A204.1 (cell line): ENCODE measurements around the gene COG2.
"Not testable (repeated sequence)": the region's sequence is repeated elsewhere in the genome, so short reads cannot be mapped to it uniquely, and the experiment has no call there.

Experiments used
- FAIRE-seq: peaks from 2 replicates; lab custom pipeline; 2012; peaks lifted over from hg19 to GRCh38; lab: Jason Lieb, UNC

COG2 gene, protein sequence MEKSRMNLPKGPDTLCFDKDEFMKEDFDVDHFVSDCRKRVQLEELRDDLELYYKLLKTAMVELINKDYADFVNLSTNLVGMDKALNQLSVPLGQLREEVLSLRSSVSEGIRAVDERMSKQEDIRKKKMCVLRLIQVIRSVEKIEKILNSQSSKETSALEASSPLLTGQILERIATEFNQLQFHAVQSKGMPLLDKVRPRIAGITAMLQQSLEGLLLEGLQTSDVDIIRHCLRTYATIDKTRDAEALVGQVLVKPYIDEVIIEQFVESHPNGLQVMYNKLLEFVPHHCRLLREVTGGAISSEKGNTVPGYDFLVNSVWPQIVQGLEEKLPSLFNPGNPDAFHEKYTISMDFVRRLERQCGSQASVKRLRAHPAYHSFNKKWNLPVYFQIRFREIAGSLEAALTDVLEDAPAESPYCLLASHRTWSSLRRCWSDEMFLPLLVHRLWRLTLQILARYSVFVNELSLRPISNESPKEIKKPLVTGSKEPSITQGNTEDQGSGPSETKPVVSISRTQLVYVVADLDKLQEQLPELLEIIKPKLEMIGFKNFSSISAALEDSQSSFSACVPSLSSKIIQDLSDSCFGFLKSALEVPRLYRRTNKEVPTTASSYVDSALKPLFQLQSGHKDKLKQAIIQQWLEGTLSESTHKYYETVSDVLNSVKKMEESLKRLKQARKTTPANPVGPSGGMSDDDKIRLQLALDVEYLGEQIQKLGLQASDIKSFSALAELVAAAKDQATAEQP

DNA sequence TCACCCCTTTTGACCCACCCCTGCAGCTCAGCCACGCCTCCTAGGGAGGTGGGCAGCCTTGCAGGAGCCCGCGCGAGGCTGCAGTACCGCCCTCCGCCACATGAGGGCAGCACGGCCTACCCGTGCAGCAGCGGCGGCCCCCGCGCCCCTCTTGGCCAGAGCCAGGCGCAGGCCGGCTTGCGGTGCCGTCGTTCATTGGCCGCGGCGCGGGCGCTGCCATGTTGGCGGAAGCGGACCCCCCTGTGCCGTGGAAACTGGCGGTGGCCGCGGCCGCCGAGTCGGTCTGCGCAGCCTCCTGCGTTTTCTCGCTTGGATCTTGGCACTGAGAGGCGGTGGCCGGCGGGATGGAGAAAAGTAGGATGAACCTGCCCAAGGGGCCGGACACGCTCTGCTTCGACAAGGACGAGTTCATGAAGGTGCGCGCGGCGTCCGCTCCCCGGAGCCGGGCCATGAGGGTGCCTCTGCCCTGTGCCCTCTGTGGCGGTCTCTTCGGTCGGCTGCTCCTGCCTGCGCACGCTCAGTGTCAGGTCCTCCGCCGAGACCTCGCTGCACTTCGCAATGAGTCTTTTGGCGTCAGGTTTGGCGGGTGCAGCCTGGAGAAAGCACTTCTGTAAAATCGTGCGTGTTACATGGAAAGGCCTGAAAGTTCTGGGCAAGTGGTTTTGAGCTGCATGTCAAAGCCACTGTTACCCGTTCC lies at the start of gene COG2:
TSS of gene COG2 (plus strand) at position 219 of the 697 bp plus-strand sequence. CDS start at position 345, 126 bp downstream.
- FAIRE-seq: no peak

DNA sequence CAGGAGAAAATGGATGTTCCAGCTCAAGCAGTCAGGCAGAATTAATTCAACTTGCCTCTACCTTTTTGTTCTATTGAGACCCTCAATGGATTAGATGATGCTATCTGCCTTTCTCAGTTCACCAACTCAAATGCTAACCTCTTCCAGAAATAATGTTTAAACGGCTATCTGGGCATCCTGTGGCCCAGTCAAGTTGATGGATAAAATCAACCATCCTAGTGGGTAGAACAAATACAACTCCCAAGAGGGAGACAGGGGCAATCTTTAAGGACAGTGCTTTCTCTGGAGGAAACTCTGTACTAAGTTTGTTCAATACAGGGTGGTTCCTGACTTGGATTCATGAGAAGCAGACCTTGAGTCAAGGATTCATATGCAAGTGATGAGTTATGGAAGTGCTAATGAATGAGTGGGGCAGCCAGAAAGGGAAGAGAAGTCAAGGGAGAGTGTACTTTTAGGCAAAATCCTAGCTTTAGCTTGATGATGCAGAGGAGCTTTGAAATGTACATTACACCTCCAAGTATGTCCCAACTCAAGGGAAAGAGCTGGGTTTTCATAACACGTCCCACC lies 49.4 kb upstream of the COG2 start:
- no peak for FAIRE-seq

DNA sequence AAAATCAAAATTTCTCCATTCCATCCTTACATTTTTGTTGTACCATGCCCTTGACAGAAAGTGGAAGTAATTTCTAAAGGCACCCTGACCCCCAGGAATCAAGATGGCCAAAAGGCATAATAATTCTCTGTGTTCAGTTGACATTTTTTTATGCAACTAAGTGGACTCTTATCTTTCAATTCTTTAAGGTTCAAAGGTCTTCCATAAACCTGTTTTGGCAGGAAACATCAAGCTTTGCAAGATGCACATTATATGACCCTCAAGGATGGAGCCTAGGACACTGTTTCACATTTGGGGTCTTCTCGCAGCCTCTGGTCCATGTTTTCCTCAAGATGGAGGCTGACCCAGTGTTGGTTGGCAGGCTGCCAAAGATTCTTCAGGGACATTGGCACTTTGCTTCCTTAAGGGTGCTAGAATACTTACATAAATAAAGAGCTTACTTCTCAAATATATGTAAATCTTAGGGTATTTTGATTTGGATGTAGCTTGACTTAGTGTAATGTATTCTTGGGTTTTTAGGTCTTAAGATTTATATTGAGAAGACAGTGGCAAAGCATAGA lies 48.0 kb upstream of the COG2 start:
- FAIRE-seq: no peak

DNA sequence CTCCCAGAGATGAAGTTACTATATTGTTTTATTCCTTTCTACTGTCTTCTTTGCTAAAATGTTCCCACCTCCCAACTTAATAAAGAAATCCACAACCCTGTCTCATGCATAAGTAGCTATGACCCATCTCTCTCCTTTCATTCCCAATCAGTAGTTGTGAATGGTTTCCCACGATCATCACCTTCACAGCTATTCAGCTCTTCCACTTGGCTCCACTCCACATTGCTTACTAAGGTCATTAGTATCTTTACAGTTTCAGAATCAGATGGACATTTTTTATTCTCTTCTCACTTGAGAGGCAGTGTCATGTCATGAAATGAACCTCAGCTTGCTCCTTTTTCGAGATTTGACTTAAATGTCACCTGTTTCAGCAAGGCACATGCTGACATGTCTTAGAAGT lies 47.1 kb upstream of the COG2 start:
- FAIRE-seq: no peak

DNA sequence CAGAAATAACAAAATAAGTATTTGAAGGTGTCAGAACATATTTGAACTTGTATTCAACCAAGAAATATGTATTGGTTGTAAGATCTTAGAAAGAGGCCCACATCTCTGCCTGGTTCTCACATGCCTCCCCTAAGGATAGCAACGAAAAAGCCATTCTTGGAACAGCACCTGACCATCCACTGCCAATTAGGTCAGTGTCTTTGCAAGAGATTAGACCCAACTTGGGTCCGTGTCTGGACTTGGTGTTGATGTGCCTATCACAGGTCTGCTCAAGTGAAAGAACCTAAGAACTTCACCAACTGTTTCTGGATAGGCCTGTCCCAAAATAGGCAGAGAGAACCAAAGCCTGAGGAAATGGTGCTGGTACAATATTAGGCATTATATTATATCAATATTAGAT lies 46.0 kb upstream of the COG2 start:
- no peak for FAIRE-seq

DNA sequence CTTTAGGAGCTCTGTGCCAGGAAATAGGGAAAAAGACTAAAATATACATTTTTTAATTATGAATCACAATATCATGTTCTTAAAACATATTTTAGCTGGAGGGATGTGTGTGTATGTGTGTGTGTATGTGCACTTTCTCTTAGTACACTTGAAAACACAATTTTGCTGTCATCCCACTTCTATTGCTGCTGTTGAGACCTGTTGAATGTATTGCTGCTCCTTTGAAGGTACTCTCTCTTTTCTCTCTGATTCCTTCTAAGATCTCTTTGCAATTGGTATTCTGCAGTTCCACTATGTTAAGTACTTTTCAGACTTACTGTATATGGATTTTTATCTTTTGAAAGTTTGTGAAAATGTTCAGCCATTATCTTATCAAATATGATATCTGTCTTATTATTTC lies 43.5 kb upstream of the COG2 start:
- FAIRE-seq: no peak

DNA sequence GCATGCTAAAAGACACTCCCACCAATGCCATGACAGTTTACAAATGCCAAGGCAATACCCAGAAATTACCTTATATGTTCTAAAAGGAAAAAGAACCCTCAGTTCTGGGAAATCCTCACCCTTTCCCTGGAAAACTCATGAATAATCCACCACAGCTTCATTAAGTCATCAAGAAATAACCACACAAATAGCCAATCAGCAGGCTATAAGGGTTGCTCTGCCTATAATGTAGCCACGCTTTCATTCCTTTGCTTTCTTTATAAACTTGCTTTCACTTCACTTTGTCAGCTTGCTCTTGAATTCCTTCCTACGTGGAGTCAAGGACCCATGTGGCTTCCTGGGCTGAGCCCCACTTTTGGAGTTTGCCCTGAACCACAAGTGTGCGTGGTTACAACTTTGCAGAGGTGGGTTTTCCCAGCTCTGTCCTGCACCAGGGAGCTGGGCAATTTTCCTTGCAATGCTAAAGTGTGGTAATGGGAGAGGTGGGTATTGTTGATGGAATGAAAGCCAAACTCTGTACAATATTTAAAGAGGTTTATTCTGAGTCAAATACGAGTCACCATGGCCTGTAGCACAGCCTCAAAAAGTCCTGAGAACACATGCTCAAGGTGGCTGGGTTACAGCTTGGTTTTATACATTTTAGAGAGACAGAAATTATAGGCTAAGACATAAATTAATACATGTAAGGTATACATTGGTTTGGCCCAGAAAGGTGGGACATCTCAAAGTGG lies 42.2 kb upstream of the COG2 start:
- FAIRE-seq: no peak

DNA sequence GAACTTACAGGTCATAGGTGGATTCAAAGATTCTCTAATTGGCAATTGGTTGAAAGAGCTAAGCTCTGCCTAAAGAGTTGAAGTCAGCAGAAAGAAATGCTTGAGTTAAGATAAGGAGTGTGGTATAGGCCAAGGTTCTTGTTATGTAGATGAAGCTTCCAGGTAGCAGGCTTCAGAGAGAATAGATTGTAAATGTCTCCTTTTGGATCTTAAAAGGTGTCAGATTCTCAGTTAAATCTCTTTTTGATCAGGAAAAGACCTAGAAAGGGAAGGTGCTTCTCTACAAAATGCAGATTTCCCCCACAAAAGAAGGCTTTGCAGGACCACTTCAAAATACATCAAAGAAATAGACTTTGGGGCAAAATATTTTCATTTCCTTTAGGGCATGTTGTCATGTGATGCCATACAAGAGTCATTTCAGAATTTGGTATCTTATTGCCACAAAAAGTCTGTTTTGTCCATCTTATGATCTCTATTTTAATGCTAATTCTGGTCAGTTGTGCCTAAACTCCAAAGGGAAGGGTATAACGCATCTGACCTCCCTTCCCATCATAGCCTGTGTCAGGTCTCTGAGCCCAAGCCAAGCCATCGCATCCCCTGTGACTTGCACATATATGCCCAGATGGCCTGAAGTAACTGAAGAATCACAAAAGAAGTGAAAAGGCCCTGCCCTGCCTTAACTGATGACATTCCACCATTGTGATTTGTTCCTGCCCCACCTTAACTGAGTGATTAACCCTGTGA lies 41.5 kb upstream of the COG2 start:
- FAIRE-seq: not testable (repeated sequence)

DNA sequence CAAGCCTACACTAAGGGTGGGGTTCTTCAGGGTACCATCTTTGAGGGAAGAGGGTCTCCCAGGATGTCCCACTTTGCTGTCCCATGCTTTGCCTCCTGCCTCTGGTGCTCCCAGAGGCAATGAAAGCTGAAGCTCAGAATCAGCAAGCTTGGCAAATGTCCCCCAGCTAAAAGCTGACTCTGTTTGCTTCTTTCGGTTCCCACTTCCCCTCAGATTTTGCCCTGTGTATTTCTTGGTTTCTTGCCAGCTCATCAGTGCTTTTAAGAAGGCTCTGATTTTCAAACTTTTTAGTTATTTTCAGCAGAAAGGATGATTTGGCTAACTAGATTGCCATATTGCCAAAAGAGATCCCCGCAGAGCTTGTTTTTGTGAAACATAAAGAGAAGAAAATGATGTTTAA lies 33.1 kb upstream of the COG2 start:
- no peak for FAIRE-seq

DNA sequence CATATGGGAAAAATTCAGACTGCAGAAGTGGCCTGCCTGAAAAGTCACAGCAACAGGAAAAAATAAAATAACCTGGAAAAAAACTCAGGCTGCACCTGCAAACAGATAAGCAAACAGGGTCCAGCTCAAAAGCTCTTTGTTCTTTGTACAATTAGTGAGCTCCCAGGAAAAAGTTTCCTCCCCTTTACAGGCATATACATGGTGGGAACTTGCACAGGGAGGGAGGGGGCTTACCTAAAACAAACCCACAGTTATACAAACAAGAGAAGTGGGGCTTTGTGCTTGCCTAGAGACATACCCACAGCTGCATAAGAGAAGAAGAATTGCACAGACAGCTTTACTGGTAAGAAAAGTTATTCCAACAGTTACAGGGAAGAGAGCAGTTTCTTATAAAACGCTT lies 31.7 kb upstream of the COG2 start:
- FAIRE-seq: no peak

DNA sequence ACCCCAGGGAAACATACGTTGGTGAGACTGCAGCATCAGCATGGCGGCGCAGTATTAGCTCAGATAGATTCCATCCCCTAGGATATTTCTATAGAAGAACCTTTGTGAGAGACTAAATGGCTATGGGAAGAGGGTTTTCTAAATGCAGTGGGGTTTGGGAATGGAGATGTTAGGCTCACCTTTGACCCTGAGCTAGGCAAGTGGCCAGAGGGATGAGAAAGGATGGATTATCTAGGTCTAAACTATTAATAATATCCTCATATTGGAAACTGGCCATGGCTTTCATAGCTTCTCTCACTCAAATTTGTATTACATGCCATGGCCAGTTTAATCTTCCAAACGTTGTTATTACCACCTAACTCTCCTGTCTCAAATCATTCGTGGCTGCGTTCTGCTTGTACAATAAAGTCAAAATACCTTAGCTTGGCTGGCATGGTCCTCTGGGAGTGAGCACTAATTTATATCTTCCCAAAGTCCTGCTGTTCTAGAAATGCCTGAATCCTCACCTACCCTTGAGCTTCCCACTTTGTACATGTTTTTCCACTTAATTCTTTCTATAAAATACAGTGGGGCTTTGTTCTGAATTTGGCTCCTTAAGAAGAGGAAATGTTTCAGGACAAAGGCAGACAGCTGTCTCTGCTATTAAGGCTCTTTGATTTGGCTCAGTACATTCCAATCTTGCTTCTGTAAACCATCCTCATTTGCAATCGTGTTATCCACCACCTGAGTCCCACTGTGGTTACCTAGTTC lies 31.0 kb upstream of the COG2 start:
- FAIRE-seq: no peak

DNA sequence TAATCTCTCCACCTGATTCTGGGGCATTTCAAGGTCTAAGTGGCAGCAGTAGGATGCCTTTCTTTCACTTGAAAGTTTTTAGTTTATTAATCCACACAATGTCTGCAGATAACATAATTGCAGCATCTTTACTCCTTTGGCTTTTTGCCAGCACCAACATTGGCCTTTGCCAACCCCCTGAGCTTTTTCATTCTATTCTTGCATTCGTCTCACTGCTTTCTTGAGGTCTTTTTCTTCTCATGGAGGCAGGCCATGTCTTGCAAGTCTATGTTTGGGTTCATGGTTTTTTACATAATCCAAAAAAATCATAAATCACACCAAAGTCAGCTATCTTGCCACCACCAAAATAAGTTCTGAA lies 30.4 kb upstream of the COG2 start:
- no peak for FAIRE-seq

DNA sequence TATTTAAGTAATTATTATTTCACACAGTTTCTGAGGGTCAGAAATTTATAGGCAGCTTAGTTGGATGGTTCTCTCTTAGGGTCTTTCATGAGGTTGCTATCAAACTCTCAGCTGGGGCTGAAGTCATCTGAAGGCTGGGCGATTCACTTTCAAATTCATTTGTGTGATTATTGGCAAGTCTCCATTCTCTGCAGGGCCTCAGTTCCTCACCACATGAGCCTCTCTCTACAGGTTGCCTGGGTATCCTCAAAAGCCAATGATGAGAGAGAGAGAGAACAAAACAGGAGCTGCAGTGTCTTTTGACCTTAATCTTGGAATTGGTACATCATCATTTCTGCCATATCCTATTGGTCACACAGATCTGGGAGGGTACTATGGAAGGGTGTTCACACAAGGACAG lies 29.6 kb upstream of the COG2 start:
- FAIRE-seq: no peak

DNA sequence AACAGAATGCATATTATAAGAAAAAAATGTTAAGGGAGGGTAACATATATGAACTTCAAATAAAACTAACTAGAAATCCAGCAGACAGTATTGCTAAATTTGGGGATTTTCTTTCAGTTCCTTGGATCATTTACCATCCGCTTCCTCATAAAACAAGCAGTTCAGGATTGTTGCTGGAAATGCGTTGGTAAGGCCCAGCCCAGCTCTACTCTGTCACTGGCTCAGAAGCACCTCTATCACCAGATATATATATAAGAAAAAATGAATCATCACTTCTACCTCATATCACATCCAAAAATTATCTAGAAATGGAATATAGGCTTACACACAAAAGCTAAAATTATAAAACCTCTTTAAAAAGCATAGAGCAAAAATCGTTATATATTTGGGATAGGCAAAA lies 28.2 kb upstream of the COG2 start:
- no peak for FAIRE-seq

DNA sequence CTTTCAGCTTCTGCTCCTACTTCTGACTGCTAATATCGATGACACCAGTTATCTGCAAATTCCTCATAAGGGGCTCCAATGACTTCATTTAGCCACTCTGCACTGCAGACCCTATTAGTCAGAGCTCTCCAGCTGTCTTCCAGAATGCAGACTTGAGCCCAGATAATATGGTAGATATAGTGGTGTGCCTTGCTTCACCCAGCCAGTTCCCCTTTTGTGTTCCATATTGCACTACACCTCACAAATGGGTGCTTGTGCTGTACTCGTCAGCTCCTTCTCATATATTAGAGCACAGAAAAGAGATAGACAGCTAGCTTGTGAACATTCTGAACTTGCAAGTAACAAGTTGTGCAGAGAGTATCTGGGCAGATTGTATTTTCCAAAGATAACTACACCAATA lies 23.7 kb upstream of the COG2 start:
- no peak for FAIRE-seq

DNA sequence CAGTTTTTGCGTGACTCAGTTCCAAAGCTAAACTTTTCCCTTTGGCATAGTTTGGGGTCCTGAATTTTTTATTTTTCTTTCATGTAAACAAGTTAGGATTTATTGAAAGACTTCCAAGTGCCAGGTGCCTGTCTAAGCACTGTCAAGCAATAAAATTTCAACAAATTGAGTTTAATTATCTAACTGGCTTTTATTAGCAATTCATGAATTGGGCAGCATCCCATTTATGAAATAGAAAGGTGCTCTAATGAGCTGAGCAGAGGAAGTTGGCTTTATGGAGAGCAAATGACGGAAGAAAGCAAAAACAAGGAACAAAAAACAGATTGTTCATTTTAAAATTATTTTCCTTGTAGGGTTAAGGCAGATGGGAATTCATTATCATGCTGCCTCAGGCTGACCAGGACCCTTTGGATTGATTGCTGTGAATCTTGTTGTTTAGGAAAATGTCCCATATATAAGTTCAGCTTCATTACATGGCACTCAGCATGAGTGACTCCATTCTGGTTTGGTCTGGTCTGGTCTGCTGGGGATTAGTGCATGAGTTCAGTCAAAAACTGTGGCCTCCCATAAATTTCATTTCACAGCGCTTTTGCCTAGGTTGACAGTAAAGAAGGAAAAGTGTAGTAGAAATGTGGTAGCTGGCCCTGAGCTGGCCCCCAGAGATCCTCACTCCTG lies 21.5 kb upstream of the COG2 start:
- no peak for FAIRE-seq

DNA sequence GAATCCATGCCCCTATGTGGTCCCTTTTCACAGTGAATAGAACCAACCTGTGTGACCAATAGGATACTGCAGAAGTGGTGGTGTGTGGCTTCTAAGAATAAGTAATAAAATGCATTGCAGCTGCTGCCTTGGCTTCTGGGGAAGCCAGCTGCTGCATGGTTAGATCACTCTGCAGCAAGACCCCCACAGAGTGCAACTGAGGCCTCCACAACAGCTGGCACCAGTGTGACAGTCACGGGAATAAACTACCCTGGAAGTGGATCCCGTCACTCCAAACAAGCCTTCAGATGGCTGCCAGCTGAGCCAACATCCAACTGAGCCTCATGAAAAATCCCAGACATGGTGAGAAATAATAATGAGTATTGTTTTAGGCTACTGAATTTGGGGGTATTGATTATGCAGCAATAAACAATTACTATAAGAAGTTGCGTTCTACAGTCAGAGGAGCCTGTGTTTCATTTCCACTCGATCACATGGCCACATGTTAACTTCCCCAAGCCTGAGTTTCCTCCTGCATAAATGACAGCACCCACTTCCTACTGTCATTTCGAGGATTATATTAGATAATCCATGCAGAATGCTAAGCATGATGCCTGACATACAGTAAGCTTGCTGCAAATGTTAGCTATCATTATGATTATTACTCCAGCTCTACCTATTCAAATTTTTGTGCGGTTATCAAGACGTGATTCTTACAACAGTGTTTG lies 20.8 kb upstream of the COG2 start:
- no peak for FAIRE-seq

DNA sequence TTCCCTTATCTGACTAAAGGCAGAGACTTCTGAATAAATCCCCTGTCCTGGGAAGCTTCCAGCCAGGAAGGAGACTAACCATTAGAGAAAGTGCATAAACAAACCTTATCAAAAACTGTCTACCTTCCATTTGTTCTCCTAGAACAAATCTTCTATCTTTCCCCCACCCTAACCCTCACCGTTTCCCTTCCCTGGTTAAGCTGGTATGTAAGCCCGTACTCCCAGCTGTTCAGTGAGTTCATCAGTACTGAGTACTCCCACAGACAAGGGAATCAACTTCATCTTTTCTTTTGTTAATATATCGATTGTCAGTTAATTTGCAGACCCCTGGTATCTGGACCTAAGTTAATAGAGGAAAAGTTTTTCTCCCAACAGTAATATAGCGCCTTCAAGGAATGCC lies 20.1 kb upstream of the COG2 start:
- no peak for FAIRE-seq

DNA sequence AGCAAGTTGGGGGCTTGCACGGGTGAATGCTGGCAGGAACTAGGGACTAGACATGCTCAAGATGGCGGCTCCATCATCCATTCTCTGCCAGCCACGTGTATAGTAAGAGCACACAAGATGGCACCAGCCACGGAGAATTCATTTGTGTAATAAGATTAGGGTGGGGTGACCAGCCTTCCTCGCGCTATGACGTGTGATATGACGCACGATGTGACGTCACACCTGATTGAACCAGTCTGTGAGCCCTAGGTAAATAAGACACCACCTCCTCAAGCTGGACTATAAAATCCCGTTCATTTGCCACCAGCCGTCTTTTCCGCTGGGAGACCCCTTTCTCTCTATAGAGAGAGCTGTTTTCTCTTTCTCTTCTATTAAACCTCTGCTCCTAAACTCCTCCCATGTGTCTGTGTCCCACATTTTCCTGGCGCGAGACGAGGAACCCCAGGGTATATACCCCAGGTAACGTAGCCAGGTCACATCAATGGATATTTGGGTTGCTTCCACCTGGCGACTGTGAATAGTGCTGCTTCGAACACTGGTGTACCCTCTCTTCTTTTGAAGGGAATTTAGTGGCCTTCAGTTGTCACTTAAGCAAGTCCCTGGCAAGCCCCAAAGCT lies 18.1 kb upstream of the COG2 start:
- no peak for FAIRE-seq
